ENCODE data around the gene TBC1D7. TPM values are rescaled to one million over a fixed set of nuclear protein-coding genes. Genes with fewer than 3 reads are reported as not detected.

The TBC1D7 gene
- total and polyA plus RNA-seq, 10 donors = 10.9 to 20.9 (median 15.7) TPM

- Histone ChIP-seq H3K36me3 (peaks cover 0 to 34% (median 12%) of the 10 kb centered on the region in 6 donors), H3K27me3 (replicated peaks in 1 of 7) (no peaks in the 10 kb centered on the region), H3K4me3 (no peak overlapping the region), H3K27ac (peak overlapping the region in 1 of 8 donors; percentile 11), H3K4me1 (peaks cover 0 to 66% (median 32%) of the 10 kb centered on the region in 6 donors), H3K9me3 (no peaks in the 10 kb centered on the region)
- no peak for DNase-seq
- TF ChIP-seq CTCF (IDR thresholded peaks at IDR 0.05 in 8 of 11, conservative IDR thresholded peaks at IDR 0.05 in 3 of 11) (no peak), POLR2A (IDR thresholded peaks at IDR 0.05) (no peak), POLR2AphosphoS5 (IDR thresholded peaks at IDR 0.05) (no peak)
- 68 to 88% (median 80%) methylated on average over 7 of the region's 7 CpGs for WGBS, 5 donors
- intact Hi-C loops (cut with DNase I; ENCODE audit: low total_unique reads) = no loop called here
These were observed 39.9 kb upstream of the TBC1D7 start for GRCh38 chr6:13368079-13368730.

GRCh38 chr6:13367396-13367795, 39.1 kb upstream of the TBC1D7 start:
- intact Hi-C loops (cut with DNase I; ENCODE audit: low total_unique reads) = no loop called here
- Histone ChIP-seq H3K4me3 (no peak overlapping the region), H3K27me3 (replicated peaks in 1 of 7) (no peaks in the 10 kb centered on the region), H3K9me3 (no peaks in the 10 kb centered on the region), H3K27ac (peak overlapping the region in 1 of 8 donors; percentile 6), H3K36me3 (peaks cover 0 to 41% (median 12%) of the 10 kb centered on the region in 6 donors), H3K4me1 (peaks cover 0 to 58% (median 34%) of the 10 kb centered on the region in 6 donors)
- WGBS, 5 donors = 49 to 58% (median 54%) methylated on average over 3 of the region's 3 CpGs
- TF ChIP-seq POLR2AphosphoS5 (IDR thresholded peaks at IDR 0.05) (no peak), POLR2A (IDR thresholded peaks at IDR 0.05) (no peak), CTCF (IDR thresholded peaks at IDR 0.05 in 8 of 11, conservative IDR thresholded peaks at IDR 0.05 in 3 of 11) (no peak)
- no peak for DNase-seq

- 95 to 99% (median 98%) methylated on average over 36 to 39 of the region's 39 CpGs for WGBS, 5 donors
- Histone ChIP-seq H3K4me1 (peaks cover 3 to 72% (median 48%) of the 10 kb centered on the region in 6 donors), H3K9me3 (no peaks in the 10 kb centered on the region), H3K4me3 (no peak overlapping the region), H3K27ac (no peak overlapping the region), H3K36me3 (peaks cover 0 to 34% (median 12%) of the 10 kb centered on the region in 6 donors), H3K27me3 (replicated peaks in 1 of 7) (no peaks in the 10 kb centered on the region)
- TF ChIP-seq POLR2A (IDR thresholded peaks at IDR 0.05) = no peak
- TF ChIP-seq POLR2AphosphoS5 (IDR thresholded peaks at IDR 0.05) = peak in 2 of 3 donors; percentile 23 to 28
- intact Hi-C loops (cut with DNase I; ENCODE audit: low total_unique reads) = no loop called here
- no peak for DNase-seq
These were observed 37.0 kb upstream of the TBC1D7 start for GRCh38 chr6:13365320-13365719.

- Histone ChIP-seq H3K27ac (no peak overlapping the region), H3K36me3 (peaks cover 0 to 34% (median 12%) of the 10 kb centered on the region in 6 donors), H3K9me3 (no peaks in the 10 kb centered on the region), H3K27me3 (replicated peaks in 1 of 7) (no peaks in the 10 kb centered on the region), H3K4me1 (peaks cover 3 to 72% (median 50%) of the 10 kb centered on the region in 6 donors), H3K4me3 (no peak overlapping the region)
- TF ChIP-seq POLR2AphosphoS5 (IDR thresholded peaks at IDR 0.05) = peak in 2 of 3 donors; percentile 8 to 57
- TF ChIP-seq CTCF (IDR thresholded peaks at IDR 0.05 in 8 of 11, conservative IDR thresholded peaks at IDR 0.05 in 3 of 11) = no peak
- TF ChIP-seq POLR2A (IDR thresholded peaks at IDR 0.05) = no peak
- 96 to 99% (median 97%) methylated on average over 11 to 34 of the region's 34 CpGs for WGBS, 5 donors
- intact Hi-C loops (cut with DNase I; ENCODE audit: low total_unique reads) = no loop called here
- DNase-seq = no peak
These were observed 36.5 kb upstream of the TBC1D7 start for GRCh38 chr6:13364842-13365241.
